Measurements from ENCODE around the gene HOXD9. TPM values are rescaled to one million over a fixed set of nuclear protein-coding genes. Genes with fewer than 3 reads are reported as not detected.

HOXD9 gene
- polyA plus RNA-seq = not detected in 3 replicates
- not detected for polyA plus RNA-seq (2011; ENCODE audit: low read depth)
- polyA plus RNA-seq (2011; cell fraction: cytosol; rRNA removed) = not detected in 2 replicates
- not detected in 2 replicates for polyA plus RNA-seq (2011; cell fraction: nucleus; rRNA removed)
- polyA plus RNA-seq (2012; ENCODE audit: low replicate concordance) = not detected in 2 replicates
- not detected in 3 replicates for polyA minus RNA-seq
- not detected for polyA minus RNA-seq (2011; cell fraction: cytosol; rRNA and poly(A)+ RNA removed)
- polyA minus RNA-seq (2011; cell fraction: nucleus; rRNA and poly(A)+ RNA removed) = not detected in 2 replicates

DNA sequence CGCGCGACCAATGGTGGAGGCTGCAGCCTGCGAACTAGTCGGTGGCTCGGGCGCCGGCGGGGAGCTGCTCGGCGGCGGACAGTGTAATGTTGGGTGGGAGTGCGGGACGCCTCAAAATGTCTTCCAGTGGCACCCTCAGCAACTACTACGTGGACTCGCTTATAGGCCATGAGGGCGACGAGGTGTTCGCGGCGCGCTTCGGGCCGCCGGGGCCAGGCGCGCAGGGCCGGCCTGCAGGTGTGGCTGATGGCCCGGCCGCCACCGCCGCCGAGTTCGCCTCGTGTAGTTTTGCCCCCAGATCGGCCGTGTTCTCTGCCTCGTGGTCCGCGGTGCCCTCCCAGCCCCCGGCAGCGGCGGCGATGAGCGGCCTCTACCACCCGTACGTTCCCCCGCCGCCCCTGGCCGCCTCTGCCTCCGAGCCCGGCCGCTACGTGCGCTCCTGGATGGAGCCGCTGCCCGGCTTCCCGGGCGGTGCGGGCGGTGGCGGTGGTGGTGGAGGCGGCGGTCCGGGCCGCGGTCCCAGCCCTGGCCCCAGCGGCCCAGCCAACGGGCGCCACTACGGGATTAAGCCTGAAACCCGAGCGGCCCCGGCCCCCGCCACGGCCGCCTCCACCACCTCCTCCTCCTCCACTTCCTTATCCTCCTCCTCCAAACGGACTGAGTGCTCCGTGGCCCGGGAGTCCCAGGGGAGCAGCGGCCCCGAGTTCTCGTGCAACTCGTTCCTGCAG, at the start of gene HOXD9:
TSS of gene HOXD9 (plus strand) at position 37 of the 728 bp plus-strand sequence. CDS start at position 87, 50 bp downstream.
- Histone ChIP-seq H3K79me2 (ENCODE audit: control insufficient read depth, insufficient read depth, low read length) (no peaks in the 10 kb centered on the region), H4K20me1 (ENCODE audit: control insufficient read depth, extremely low read depth, insufficient read depth, low read length) (no peaks in the 10 kb centered on the region), H2AFZ (ENCODE audit: control insufficient read depth, low read length) (no peak within 1 kb of the TSS), H3K4me3 (ENCODE audit: control insufficient read depth in 2 of 3, extremely low read depth in 1 of 3, insufficient read depth in 2 of 3, low read depth in 1 of 3, low read length in 3 of 3) (peak within 1 kb of the TSS in 2 of 3 experiments; percentile 2 to 13), H3K4me2 (ENCODE audit: control insufficient read depth, extremely low read depth, insufficient read depth, low read depth, low read length) (no peak within 1 kb of the TSS), H3K4me1 (ENCODE audit: control insufficient read depth, extremely low read depth, insufficient read depth, low read length) (no peaks in the 10 kb centered on the region), H3K36me3 (ENCODE audit: control insufficient read depth in 2 of 2, extremely low read depth in 1 of 2, insufficient read depth in 2 of 2, low read length in 2 of 2) (no peaks in the 10 kb centered on the region), H3K27ac (ENCODE audit: control insufficient read depth, insufficient read depth, low read length) (no peak within 1 kb of the TSS), H3K9me1 (ENCODE audit: control insufficient read depth, extremely low read depth, insufficient read depth, low read length) (no peaks in the 10 kb centered on the region), H3K9me3 (ENCODE audit: control insufficient read depth, low read depth, low read length) (no peaks in the 10 kb centered on the region), H3K27me3 (ENCODE audit: control insufficient read depth, extremely low read depth, insufficient read depth, low read length) (peaks cover 93% of the 10 kb centered on the region), H3K9ac (ENCODE audit: control insufficient read depth, extremely low read depth, insufficient read depth, low read length) (no peak within 1 kb of the TSS)
- no peak for FAIRE-seq
- TF ChIP-seq, protein P1, sequence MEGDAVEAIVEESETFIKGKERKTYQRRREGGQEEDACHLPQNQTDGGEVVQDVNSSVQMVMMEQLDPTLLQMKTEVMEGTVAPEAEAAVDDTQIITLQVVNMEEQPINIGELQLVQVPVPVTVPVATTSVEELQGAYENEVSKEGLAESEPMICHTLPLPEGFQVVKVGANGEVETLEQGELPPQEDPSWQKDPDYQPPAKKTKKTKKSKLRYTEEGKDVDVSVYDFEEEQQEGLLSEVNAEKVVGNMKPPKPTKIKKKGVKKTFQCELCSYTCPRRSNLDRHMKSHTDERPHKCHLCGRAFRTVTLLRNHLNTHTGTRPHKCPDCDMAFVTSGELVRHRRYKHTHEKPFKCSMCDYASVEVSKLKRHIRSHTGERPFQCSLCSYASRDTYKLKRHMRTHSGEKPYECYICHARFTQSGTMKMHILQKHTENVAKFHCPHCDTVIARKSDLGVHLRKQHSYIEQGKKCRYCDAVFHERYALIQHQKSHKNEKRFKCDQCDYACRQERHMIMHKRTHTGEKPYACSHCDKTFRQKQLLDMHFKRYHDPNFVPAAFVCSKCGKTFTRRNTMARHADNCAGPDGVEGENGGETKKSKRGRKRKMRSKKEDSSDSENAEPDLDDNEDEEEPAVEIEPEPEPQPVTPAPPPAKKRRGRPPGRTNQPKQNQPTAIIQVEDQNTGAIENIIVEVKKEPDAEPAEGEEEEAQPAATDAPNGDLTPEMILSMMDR (optimal IDR thresholded peaks at IDR 0.05 in 1 of 3, IDR thresholded peaks at IDR 0.05 in 1 of 3, conservative IDR thresholded peaks at IDR 0.05 in 1 of 3; ENCODE audit: extremely low read depth in 1 of 3, insufficient read depth in 2 of 3, low read length in 3 of 3) = no peak
- peak; percentile 71 for TF ChIP-seq EZH2 (IDR thresholded peaks at IDR 0.05; ENCODE audit: low read length)
- dilution Hi-C loops (cut with MboI; ENCODE audit: extremely low pct_ligation_motif_present, low sequenced_read_pairs) = no loop called here
- no peak for DNase-seq (ENCODE audit: low read depth, low spot score)

DNA sequence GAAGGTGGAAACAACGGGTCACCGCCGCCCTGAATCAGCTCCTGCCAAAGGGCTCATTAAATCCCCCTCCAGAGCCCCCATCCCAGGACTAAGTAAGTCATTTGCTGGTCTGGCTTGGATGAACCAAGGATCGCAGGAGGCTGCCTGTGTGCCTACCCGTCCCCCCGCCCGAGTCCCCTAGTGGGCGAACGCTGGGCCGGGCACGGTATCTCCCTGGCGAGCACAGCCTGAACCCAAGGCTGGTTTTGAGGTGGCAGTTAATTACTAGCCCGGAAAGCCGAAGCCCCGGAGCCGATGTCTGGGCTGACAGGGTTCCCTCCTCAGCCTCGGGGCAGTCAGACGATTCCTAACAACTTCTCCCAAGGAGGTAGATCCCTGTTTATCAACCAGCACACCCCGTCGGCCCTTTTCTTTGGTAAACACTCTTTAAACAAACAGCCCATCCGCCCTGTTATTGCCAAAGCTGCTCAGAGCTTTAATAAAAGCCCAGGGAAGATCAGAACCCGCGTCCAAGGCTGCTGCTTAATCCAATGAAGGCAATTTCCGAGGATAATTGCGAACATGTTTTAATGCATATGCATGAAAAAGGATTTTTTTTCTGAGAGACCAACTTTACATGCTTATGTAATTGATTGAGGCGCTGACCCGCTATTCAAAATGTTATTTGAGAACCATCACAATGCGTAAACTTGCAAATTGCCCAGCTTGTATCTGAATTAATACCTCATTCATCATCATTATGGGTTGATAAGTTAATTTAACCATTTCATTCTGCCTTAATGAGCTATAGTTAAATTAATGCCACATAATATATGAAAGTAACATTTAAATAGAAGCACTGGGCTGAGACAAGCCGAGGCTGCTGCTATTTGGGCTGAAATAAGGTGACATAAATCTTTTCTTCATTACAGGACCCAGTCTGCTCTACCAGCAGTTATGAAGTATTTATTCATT, 49.3 kb upstream of the HOXD9 start:
- Histone ChIP-seq H3K4me2 (ENCODE audit: control insufficient read depth, extremely low read depth, insufficient read depth, low read depth, low read length) (no peak overlapping the region), H3K9ac (ENCODE audit: control insufficient read depth, extremely low read depth, insufficient read depth, low read length) (no peak overlapping the region), H3K4me3 (ENCODE audit: control insufficient read depth in 2 of 3, extremely low read depth in 1 of 3, insufficient read depth in 2 of 3, low read depth in 1 of 3, low read length in 3 of 3) (no peak overlapping the region), H3K79me2 (ENCODE audit: control insufficient read depth, insufficient read depth, low read length) (no peaks in the 10 kb centered on the region), H2AFZ (ENCODE audit: control insufficient read depth, low read length) (no peak overlapping the region), H3K9me3 (ENCODE audit: control insufficient read depth, low read depth, low read length) (no peaks in the 10 kb centered on the region), H4K20me1 (ENCODE audit: control insufficient read depth, extremely low read depth, insufficient read depth, low read length) (no peaks in the 10 kb centered on the region), H3K4me1 (ENCODE audit: control insufficient read depth, extremely low read depth, insufficient read depth, low read length) (no peaks in the 10 kb centered on the region), H3K9me1 (ENCODE audit: control insufficient read depth, extremely low read depth, insufficient read depth, low read length) (no peaks in the 10 kb centered on the region), H3K27ac (ENCODE audit: control insufficient read depth, insufficient read depth, low read length) (no peak overlapping the region), H3K36me3 (ENCODE audit: control insufficient read depth in 2 of 2, extremely low read depth in 1 of 2, insufficient read depth in 2 of 2, low read length in 2 of 2) (no peaks in the 10 kb centered on the region), H3K27me3 (ENCODE audit: control insufficient read depth, extremely low read depth, insufficient read depth, low read length) (peaks cover 91% of the 10 kb centered on the region)
- no peak for FAIRE-seq
- dilution Hi-C loops (cut with MboI; ENCODE audit: extremely low pct_ligation_motif_present, low sequenced_read_pairs) = no loop called here
- TF ChIP-seq, protein P1 (optimal IDR thresholded peaks at IDR 0.05 in 1 of 3, IDR thresholded peaks at IDR 0.05 in 1 of 3, conservative IDR thresholded peaks at IDR 0.05 in 1 of 3; ENCODE audit: extremely low read depth in 1 of 3, insufficient read depth in 2 of 3, low read length in 3 of 3) = no peak
- peak; percentile 79 for TF ChIP-seq EZH2 (IDR thresholded peaks at IDR 0.05; ENCODE audit: low read length)
- DNase-seq (ENCODE audit: low read depth, low spot score) = no peak
